Endothelial cell of umbilical vein (primary cell): Measurements from ENCODE around the gene NME4. TPM values are rescaled to one million over a fixed set of nuclear protein-coding genes. Genes with fewer than 3 reads are reported as not detected.

ENCODE experiments used
- BruUV-seq: library from RNA; stranded (reverse); fragments of 400-500 nt; replicated peaks from 2 replicates; lab custom pipeline; 2021; lab: Mats Ljungman, UMichigan
- CTCF ChIA-PET: fragments of 300-600, 350-600 bp; sonication (Branson Sonifier 250); formaldehyde crosslinking; loops from one replicate; lab custom pipeline; 2021; ENCODE audit warnings: antibody characterized with exemption, inconsistent platforms; lab: Charles Lee
- POLR2A ChIA-PET: fragments of 300-600, 350-600 bp; sonication (Branson Sonifier 250); formaldehyde crosslinking; loops from one replicate; lab custom pipeline; 2021; ENCODE audit warnings: antibody characterized with exemption, inconsistent platforms; lab: Charles Lee
- DNase-seq: peaks from one replicate; pipeline ENCODE4 v3.0.0-alpha.2; 2011; ENCODE audit warnings: low read depth, low spot score
- FAIRE-seq: peaks from 2 replicates; lab custom pipeline; 2011; peaks lifted over from hg19 to GRCh38; lab: Jason Lieb, UNC
- H2AFZ ChIP-seq: 2 replicates; pipeline ENCODE4 v1.6.0; 2012; ENCODE audit warnings: low read depth, low read length, control low read depth, inconsistent platforms
- H3K27ac ChIP-seq: 2 replicates; pipeline ENCODE4 v1.5.1; 2011; ENCODE audit warnings: low read depth, mild to moderate bottlenecking, control low read depth, low read length, moderate library complexity; ENCODE audit not compliant: insufficient read depth
- H3K27me3 ChIP-seq, 2 experiments: 2 replicates each; pipeline versions ENCODE4 v1.6.0 to v1.6.1; 2011; ENCODE audit warnings: low read length in 2 of 2, mixed read lengths in 1 of 2; ENCODE audit not compliant: control insufficient read depth in 2 of 2, insufficient read depth in 2 of 2
- H3K36me3 ChIP-seq, 2 experiments: 2 replicates in 1 of 2; 3 replicates in 1 of 2; pipeline ENCODE4 v1.5.1; 2011; ENCODE audit warnings: low read length in 2 of 2, mild to moderate bottlenecking in 1 of 2, moderate library complexity in 1 of 2; ENCODE audit not compliant: control insufficient read depth in 2 of 2, insufficient read depth in 2 of 2; ENCODE audit errors: extremely low read depth in 1 of 2
- H3K4me1 ChIP-seq: 3 replicates; pipeline ENCODE4 v1.5.1; 2011; ENCODE audit warnings: mild to moderate bottlenecking, low read length; ENCODE audit not compliant: control insufficient read depth, insufficient read depth; ENCODE audit errors: extremely low read depth
- H3K4me2 ChIP-seq: 2 replicates; pipeline ENCODE4 v1.6.1; 2011; ENCODE audit warnings: low read length, control low read depth, mixed read lengths; ENCODE audit not compliant: insufficient read depth
- H3K4me3 ChIP-seq, 3 experiments: fragments of 200-600 bp in 1 of 3; sonication (generic), shearing (Covaris generic) in 1 of 3; replicated peaks in 1 of 3; 2 replicates each; pipeline ENCODE4 v1.5.1; 2011 to 2016; ENCODE audit warnings: control low read depth in 3 of 3, low read length in 3 of 3, mild to moderate bottlenecking in 2 of 3, inconsistent platforms in 1 of 3, low read depth in 1 of 3, moderate library complexity in 1 of 3; ENCODE audit not compliant: insufficient read depth in 1 of 3
- H3K79me2 ChIP-seq: 2 replicates; pipeline ENCODE4 v1.6.0; 2012; ENCODE audit warnings: low read length, inconsistent platforms; ENCODE audit not compliant: control insufficient read depth, insufficient read depth
- H3K9ac ChIP-seq: replicated peaks from 2 replicates; pipeline ENCODE3; 2011; ENCODE audit warnings: low read length, control low read depth; ENCODE audit not compliant: insufficient read depth; ENCODE audit errors: extremely low read depth
- H3K9me1 ChIP-seq: replicated peaks from 3 replicates; pipeline ENCODE4 v1.6.0; 2011; ENCODE audit warnings: mild to moderate bottlenecking, low read length; ENCODE audit not compliant: control insufficient read depth, insufficient read depth; ENCODE audit errors: extremely low read depth
- H3K9me3 ChIP-seq: replicated peaks from 2 replicates; pipeline ENCODE4 v1.5.1; 2012; ENCODE audit warnings: low read length, inconsistent platforms; ENCODE audit not compliant: control insufficient read depth, insufficient read depth
- H4K20me1 ChIP-seq: replicated peaks from 2 replicates; pipeline ENCODE3; 2011; ENCODE audit warnings: mild to moderate bottlenecking, low read length; ENCODE audit not compliant: control insufficient read depth, insufficient read depth; ENCODE audit errors: extremely low read depth
- CTCF ChIP-seq, 2 donors: IDR thresholded peaks; 1 replicate in 1 of 2; 2 replicates in 1 of 2; pipeline ENCODE4 v1.5.1; 2011; ENCODE audit warnings: low read length in 2 of 2, mild to moderate bottlenecking in 2 of 2, moderate library complexity in 2 of 2, control low read depth in 1 of 2, inconsistent platforms in 1 of 2, low read depth in 1 of 2; ENCODE audit not compliant: insufficient read depth in 1 of 2; ENCODE audit errors: extremely low read depth in 1 of 2
- EZH2 ChIP-seq: IDR thresholded peaks from 2 replicates; pipeline ENCODE4 v1.6.1; 2012; ENCODE audit warnings: borderline replicate concordance, low read depth, mild to moderate bottlenecking, moderate library complexity, low read length, inconsistent platforms; ENCODE audit not compliant: severe bottlenecking
- FOS ChIP-seq: IDR thresholded peaks from 2 replicates; pipeline ENCODE4 v1.6.1; 2011; ENCODE audit warnings: mild to moderate bottlenecking, low read length, moderate library complexity, borderline replicate concordance; ENCODE audit not compliant: insufficient read depth
- JUN ChIP-seq: IDR thresholded peaks from 2 replicates; pipeline ENCODE4 v1.6.1; 2011; ENCODE audit warnings: borderline replicate concordance, low read depth; ENCODE audit not compliant: insufficient read length, insufficient read depth
- MAX ChIP-seq: IDR thresholded peaks from 2 replicates; pipeline ENCODE4 v1.6.1; 2011; ENCODE audit not compliant: insufficient read depth, insufficient read length
- MYC ChIP-seq: IDR thresholded peaks from one replicate; pipeline ENCODE4 v1.6.1; 2011; ENCODE audit warnings: mild to moderate bottlenecking, low read depth, low read length
- POLR2A ChIP-seq: IDR thresholded peaks from 2 replicates; pipeline ENCODE4 v1.6.1; 2012; ENCODE audit warnings: low read depth, mild to moderate bottlenecking, control low read depth, low read length
- POLR2AphosphoS5 ChIP-seq: IDR thresholded peaks from 2 replicates; pipeline ENCODE4 v1.6.1; 2012; ENCODE audit warnings: low read depth, mild to moderate bottlenecking, control low read depth, low read length, moderate library complexity; ENCODE audit not compliant: insufficient read depth
- dilution Hi-C: fragments of 300-500 bp; cut with MboI; formaldehyde crosslinking; loops from one replicate; pipeline ENCODE4 v1.15.0; 2019; ENCODE audit warnings: low sequenced_read_pairs; ENCODE audit not compliant: extremely low pct_ligation_motif_present
- intact Hi-C: fragments of 100-400 bp; cut with micrococcal nuclease; formaldehyde crosslinking; loops from one replicate; pipeline ENCODE4 v1.10.0; 2022
- polyA plus RNA-seq, 4 experiments: library from polyadenylated mRNA; depleted of rRNA in 3 of 4; stranded (reverse) in 3 of 4; unstranded in 1 of 4; fragments of >200 nt; gene quantifications; 2 replicates each; pipeline versions ENCODE4 v1.2.1 to v1.2.3, GENCODE V29; 2011 to 2012; ENCODE audit warnings: missing spikeins in 1 of 4
- total RNA-seq: library from RNA; stranded (reverse); gene quantifications from 2 replicates; pipeline ENCODE4 v1.2.3, GENCODE V29; 2021

Gene NME4
- total and polyA plus RNA-seq, 2 donors (not counting 3 experiments of a cell fraction or from before 2014, with no cell fraction given) = 170 to 264 TPM

GRCh38 chr16:351804-352520 lies 45.0 kb upstream of the NME4 start:
- peak overlapping the region; percentile 0 for H2AFZ ChIP-seq

More at GRCh38 chr16:351804-352520, 45.0 kb upstream of the NME4 start:
- peaks cover 41% of the 10 kb centered on the region for H3K79me2 ChIP-seq
- FAIRE-seq (no peak), DNase-seq (no peak)
- peak overlapping the region; percentile 66 for H3K9ac ChIP-seq
- peaks cover 0 to 4% of the 10 kb centered on the region in 2 experiments for H3K36me3 ChIP-seq
- ChIA-PET CTCF (interaction anchor here (0.6 to 3.8 kb wide), 13 partner anchors 10 to 124 kb away, joined by 3 to 26 read pairs (median 4); partner anchors contain the start of genes ARHGDIG, FAM234A, LUC7L and MRPL28), POLR2A (interaction anchor here (0.5 kb wide), 1 partner anchor 31 kb away, joined by 4 read pairs; no protein-coding TSS in a partner anchor)
- no peaks in the 10 kb centered on the region for H3K9me1 ChIP-seq
- no peak for TF ChIP-seq POLR2A
- no peak for TF ChIP-seq MAX
- TF ChIP-seq CTCF (IDR thresholded peaks at IDR 0.05; ENCODE audit: extremely low read depth in 1 of 2, insufficient read depth in 1 of 2, low read depth in 1 of 2, low read length in 2 of 2) = no peak
- no peak for TF ChIP-seq JUN
- TF ChIP-seq MYC = no peak
- TF ChIP-seq EZH2 = no peak
- TF ChIP-seq POLR2AphosphoS5 = no peak
- TF ChIP-seq FOS = no peak
- dilution Hi-C loops = no loop called here
- intact Hi-C loops = loop anchor here (1.0 to 5.0 kb wide), 2 partner anchors 123 to 170 kb away; partner anchors contain the start of genes HBQ1 and LUC7L
- H3K27ac ChIP-seq = no peak overlapping the region
- H3K9me3 ChIP-seq = no peaks in the 10 kb centered on the region
- peak overlapping the region; percentile 58 for H3K4me2 ChIP-seq
- peaks cover 2% of the 10 kb centered on the region for H4K20me1 ChIP-seq
- H3K27me3 ChIP-seq = no peaks in the 10 kb centered on the region
- BruUV-seq = no TSS peak
- H3K4me3 ChIP-seq = peak overlapping the region; percentile 33 to 62 (median 55)
- H3K4me1 ChIP-seq = peaks cover 6% of the 10 kb centered on the region
